ENCODE results near the gene UACA.
"Not testable (repeated sequence)": the region's sequence is repeated elsewhere in the genome, so short reads cannot be mapped to it uniquely, and the experiment has no call there.

Gene UACA, protein sequence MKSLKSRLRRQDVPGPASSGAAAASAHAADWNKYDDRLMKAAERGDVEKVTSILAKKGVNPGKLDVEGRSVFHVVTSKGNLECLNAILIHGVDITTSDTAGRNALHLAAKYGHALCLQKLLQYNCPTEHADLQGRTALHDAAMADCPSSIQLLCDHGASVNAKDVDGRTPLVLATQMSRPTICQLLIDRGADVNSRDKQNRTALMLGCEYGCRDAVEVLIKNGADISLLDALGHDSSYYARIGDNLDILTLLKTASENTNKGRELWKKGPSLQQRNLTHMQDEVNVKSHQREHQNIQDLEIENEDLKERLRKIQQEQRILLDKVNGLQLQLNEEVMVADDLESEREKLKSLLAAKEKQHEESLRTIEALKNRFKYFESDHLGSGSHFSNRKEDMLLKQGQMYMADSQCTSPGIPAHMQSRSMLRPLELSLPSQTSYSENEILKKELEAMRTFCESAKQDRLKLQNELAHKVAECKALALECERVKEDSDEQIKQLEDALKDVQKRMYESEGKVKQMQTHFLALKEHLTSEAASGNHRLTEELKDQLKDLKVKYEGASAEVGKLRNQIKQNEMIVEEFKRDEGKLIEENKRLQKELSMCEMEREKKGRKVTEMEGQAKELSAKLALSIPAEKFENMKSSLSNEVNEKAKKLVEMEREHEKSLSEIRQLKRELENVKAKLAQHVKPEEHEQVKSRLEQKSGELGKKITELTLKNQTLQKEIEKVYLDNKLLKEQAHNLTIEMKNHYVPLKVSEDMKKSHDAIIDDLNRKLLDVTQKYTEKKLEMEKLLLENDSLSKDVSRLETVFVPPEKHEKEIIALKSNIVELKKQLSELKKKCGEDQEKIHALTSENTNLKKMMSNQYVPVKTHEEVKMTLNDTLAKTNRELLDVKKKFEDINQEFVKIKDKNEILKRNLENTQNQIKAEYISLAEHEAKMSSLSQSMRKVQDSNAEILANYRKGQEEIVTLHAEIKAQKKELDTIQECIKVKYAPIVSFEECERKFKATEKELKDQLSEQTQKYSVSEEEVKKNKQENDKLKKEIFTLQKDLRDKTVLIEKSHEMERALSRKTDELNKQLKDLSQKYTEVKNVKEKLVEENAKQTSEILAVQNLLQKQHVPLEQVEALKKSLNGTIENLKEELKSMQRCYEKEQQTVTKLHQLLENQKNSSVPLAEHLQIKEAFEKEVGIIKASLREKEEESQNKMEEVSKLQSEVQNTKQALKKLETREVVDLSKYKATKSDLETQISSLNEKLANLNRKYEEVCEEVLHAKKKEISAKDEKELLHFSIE (N-terminal part only)

DNA sequence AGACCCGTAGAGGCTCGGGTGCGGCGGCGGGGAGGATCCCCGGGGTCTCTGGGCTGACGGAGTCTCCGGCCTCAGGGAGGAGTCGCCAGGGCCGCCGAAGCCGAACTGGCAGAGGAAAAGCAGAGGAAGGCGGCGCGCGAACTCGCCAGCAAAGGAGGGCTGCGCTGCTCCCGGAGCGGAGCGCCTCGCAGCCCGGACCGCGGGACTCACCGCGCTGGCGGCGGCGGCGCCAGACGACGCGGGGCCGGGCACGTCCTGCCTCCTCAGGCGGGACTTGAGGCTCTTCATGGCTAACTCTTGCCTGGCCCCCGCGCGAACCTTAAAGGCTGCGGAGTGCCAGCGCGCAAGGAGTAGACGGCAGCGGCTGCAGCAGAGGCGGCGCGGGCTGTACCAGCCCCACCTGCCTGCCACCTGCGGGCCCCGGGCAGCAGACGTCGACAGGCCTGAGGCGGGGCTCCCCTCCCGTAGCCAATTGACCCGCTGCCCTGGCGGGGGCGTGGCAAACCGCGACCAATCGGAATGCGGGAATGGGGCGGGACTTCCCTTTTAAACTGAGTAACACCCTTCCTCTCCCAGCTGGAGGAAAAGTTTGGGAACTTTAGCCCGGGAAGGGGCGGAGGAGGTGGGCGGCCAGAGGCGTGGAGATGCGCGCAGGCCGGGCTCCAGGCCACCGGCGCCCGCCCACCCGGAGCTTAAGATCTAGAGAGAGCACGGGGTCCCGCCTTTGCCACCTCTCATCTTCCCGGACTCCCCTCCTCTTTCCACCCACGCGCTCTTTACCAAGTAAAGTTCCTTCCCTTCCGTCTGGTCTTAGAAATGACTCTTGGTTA, at the start of gene UACA:
UACA (minus strand) TSS at position 439 of the 830 bp plus-strand sequence; CDS start at position 288, 151 bp downstream.
- H3K9me3 ChIP-seq = no peaks in the 10 kb centered on the region
- peak; percentile 97 to 99 for DNase-seq
- TF ChIP-seq, protein P1, sequence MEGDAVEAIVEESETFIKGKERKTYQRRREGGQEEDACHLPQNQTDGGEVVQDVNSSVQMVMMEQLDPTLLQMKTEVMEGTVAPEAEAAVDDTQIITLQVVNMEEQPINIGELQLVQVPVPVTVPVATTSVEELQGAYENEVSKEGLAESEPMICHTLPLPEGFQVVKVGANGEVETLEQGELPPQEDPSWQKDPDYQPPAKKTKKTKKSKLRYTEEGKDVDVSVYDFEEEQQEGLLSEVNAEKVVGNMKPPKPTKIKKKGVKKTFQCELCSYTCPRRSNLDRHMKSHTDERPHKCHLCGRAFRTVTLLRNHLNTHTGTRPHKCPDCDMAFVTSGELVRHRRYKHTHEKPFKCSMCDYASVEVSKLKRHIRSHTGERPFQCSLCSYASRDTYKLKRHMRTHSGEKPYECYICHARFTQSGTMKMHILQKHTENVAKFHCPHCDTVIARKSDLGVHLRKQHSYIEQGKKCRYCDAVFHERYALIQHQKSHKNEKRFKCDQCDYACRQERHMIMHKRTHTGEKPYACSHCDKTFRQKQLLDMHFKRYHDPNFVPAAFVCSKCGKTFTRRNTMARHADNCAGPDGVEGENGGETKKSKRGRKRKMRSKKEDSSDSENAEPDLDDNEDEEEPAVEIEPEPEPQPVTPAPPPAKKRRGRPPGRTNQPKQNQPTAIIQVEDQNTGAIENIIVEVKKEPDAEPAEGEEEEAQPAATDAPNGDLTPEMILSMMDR (IDR thresholded peaks at IDR 0.05) = peak in 1 of 2 experiments; percentile 8
- H3K36me3 ChIP-seq = no peaks in the 10 kb centered on the region
- intact Hi-C loops (cut with DNase I; ENCODE audit: low total_unique reads) = no loop called here
- H3K27ac ChIP-seq = peak within 1 kb of the TSS; percentile 98 to 99
- H3K27me3 ChIP-seq = no peaks in the 10 kb centered on the region
- H3K4me3 ChIP-seq = peak within 1 kb of the TSS; percentile 78 to 95
- H3K4me1 ChIP-seq = peaks cover 0 to 60% (median 23%) of the 10 kb centered on the region in 4 donors

DNA sequence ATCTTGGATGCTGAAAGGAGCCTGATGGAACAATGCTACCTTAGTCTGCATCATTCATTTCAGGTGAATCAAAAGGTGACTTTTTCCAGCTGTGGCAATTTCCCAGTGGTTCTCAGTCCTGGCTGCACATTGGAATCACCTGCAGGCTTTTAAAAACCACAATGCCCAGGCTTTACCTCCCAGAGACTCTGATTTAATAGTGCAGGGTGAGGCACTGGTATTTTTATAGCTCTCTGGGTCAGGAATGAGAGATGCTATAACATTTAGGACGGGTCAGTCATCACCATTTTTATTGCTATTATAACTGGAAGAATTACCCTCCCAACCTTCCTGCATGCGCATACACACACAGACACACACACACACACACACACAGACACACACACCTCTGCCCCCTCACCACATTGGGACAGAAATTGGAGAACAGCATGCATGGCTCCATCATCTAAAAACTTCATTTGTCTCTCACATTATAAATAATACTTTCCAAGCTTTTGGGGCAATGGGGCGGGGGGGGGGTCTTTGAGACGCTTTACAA, 49.5 kb upstream of the UACA start:
- Histone ChIP-seq H3K27ac (no peak overlapping the region), H3K36me3 (no peaks in the 10 kb centered on the region), H3K4me1 (peaks cover 0 to 27% (median 16%) of the 10 kb centered on the region in 4 donors), H3K9me3 (no peaks in the 10 kb centered on the region), H3K27me3 (no peaks in the 10 kb centered on the region), H3K4me3 (no peak overlapping the region)
- no peak for DNase-seq
- TF ChIP-seq, protein P1 (IDR thresholded peaks at IDR 0.05) = no peak
- intact Hi-C loops (cut with DNase I; ENCODE audit: low total_unique reads) = loop anchor here (5.0 kb wide), 1 partner anchor 136 kb away; no protein-coding TSS in a partner anchor

DNA sequence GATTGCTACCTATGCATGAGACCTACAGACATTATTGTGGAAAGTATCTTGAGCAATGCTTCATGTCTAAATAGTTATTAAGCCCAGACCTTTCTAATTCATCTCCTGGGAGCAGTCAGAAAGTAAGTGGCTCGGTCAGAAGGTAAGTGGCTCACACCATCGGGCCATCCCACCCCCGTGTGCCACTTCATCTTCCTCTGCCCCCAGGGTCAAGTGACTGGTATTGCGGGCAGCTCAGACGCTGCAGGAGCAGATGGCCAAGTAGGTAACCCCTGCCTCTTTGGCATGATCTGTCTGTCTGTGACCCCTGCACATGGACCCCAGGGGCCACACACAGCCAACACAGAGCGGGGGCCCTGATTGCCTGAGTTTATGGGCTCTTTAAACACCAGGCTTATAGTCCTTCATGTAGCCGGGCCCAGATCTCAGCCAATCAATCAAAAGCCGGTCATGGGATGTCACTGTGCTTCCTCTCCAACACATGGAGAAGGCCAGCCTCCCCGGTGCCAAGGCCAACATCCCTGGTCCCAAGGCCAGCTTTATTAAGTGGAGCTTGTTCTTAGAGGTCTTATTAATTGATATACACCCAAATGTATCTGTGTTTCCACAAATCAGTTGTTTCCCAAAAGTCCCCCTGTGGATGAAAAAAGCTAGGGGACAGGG, 47.7 kb upstream of the UACA start:
- H3K9me3 ChIP-seq = no peaks in the 10 kb centered on the region
- intact Hi-C loops (cut with DNase I; ENCODE audit: low total_unique reads) = loop anchor here (5.0 kb wide), 1 partner anchor 134 kb away; no protein-coding TSS in a partner anchor
- no peaks in the 10 kb centered on the region for H3K27me3 ChIP-seq
- no peaks in the 10 kb centered on the region for H3K36me3 ChIP-seq
- H3K4me3 ChIP-seq = no peak overlapping the region
- DNase-seq = no peak
- H3K4me1 ChIP-seq = peaks cover 0 to 45% (median 32%) of the 10 kb centered on the region in 4 donors
- TF ChIP-seq, protein P1 (IDR thresholded peaks at IDR 0.05) = no peak
- no peak overlapping the region for H3K27ac ChIP-seq

DNA sequence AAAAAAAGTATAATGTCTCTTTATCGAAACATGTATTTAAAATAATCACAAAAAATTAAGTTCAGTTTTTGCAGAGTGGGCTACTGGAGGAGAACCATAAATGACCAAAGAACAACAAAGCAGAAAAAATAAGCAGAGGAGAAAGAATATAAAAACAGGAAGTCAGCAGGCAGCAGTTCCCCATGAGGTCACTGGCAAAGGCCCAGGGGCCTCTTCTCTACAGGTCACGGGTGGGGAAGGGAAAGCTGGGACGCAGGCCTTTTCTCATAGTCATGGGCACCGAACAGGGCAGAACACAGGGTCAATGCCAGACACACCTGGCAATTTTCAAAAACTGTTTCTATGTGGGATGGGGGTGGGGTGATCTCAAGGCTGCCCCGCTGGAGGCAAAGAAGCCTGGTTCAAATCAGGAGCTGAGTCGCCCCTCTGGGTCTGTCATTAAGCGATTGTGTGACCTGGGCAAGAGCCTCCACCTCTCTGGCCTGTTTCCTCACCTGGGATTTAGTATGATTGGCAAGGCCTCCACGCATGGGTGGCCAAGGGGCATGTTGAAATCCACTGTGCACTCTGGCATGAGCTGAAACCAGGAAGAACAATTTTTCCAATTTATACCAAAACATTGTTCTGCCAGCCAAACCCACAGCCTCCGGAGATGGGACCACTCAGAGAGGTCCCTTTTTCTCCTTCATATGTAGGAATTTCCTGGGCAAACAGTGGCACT, 43.8 kb upstream of the UACA start:
- peak; percentile 85 to 87 for DNase-seq
- H3K4me3 ChIP-seq = no peak overlapping the region
- no peaks in the 10 kb centered on the region for H3K27me3 ChIP-seq
- TF ChIP-seq, protein P1 (IDR thresholded peaks at IDR 0.05) = no peak
- no peaks in the 10 kb centered on the region for H3K36me3 ChIP-seq
- intact Hi-C loops (cut with DNase I; ENCODE audit: low total_unique reads) = no loop called here
- peak overlapping the region; percentile 38 to 61 for H3K27ac ChIP-seq
- H3K9me3 ChIP-seq = no peaks in the 10 kb centered on the region
- H3K4me1 ChIP-seq = peaks cover 0 to 52% (median 35%) of the 10 kb centered on the region in 4 donors

DNA sequence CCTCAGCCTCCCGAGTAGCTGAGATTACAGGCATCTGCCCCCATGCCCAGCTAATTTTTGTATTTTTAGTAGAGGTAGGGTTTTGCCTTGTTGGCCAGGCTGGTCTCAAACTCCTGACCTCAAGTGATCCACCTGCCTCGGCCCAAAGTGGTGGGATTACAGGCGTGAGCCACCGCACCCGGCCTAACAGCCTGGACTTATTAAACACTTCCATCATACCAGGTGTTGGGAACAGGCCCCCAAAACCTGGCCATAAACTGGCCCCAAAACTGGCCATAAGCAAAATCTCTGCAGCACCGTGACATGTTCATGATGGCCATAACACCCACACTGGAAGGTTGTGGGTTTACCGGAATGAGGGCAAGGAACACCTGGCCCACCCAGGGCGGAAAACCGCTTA, 41.0 kb upstream of the UACA start:
- H3K36me3 ChIP-seq; H3K9me3 ChIP-seq; H3K4me3 ChIP-seq; H3K27me3 ChIP-seq; DNase-seq; intact Hi-C loops (cut with DNase I; ENCODE audit: low total_unique reads): not testable (repeated sequence)
- Histone ChIP-seq H3K4me1 (peaks cover 0 to 60% (median 41%) of the 10 kb centered on the region in 4 donors), H3K27ac (peak overlapping the region in 1 of 2 donors; percentile 3)
